Stomach (tissue), 4 donors: ENCODE measurements around the gene CCDC137.

ENCODE experiments used
- CTCF ChIP-seq, 7 experiments: fragments of 450-650 bp in 4 of 7; fragments of 200-600 bp in 3 of 7; sonication (generic) in 3 of 7; IDR thresholded peaks; one replicate each; pipeline ENCODE4 v1.5.1; 2016 to 2019; ENCODE audit warnings: antibody characterized with exemption in 7 of 7, control low read depth in 2 of 7, mild to moderate bottlenecking in 1 of 7
- POLR2A ChIP-seq, 4 donors: fragments of 450-650 bp; IDR thresholded peaks; one replicate each; pipeline ENCODE4 v1.6.1; 2016; ENCODE audit warnings: antibody characterized with exemption in 4 of 4, control low read depth in 2 of 4, mild to moderate bottlenecking in 1 of 4, moderate library complexity in 1 of 4
- POLR2AphosphoS5 ChIP-seq, 3 donors: sonication (generic); formaldehyde crosslinking; IDR thresholded peaks; one replicate each; pipeline ENCODE4 v1.6.1; 2016; ENCODE audit warnings: antibody characterized with exemption in 3 of 3

GRCh38 chr17:81672954-81673353 lies 6.4 kb downstream of the CCDC137 start:
- no peak for TF ChIP-seq POLR2A (IDR thresholded peaks at IDR 0.05)
- TF ChIP-seq CTCF (IDR thresholded peaks at IDR 0.05), result no peak
- no peak for TF ChIP-seq POLR2AphosphoS5 (IDR thresholded peaks at IDR 0.05)
